Measurements from ENCODE around the gene ANKK1.

GRCh38 chr11:113350336-113351067, 37.1 kb upstream of the ANKK1 start:
- no peak for TF ChIP-seq CTCF (IDR thresholded peaks at IDR 0.05; ENCODE audit: low read depth, low read length, poor library complexity, severe bottlenecking)
- no peak for TF ChIP-seq EZH2phosphoT487 (IDR thresholded peaks at IDR 0.05; ENCODE audit: borderline replicate concordance, low read length)
